Measurements from ENCODE around the gene STRA8. TPM values are rescaled to one million over a fixed set of nuclear protein-coding genes. Genes with fewer than 3 reads are reported as not detected.
"Not testable (repeated sequence)": the region's sequence is repeated elsewhere in the genome, so short reads cannot be mapped to it uniquely, and the experiment has no call there.

STRA8 gene
- total RNA-seq, 1 donor from 2014 or later: not detected

- DNase-seq (ENCODE audit: low spot score in 2 of 2): no peak
- no peaks in the 10 kb centered on the region for H3K36me3 ChIP-seq
- no peaks in the 10 kb centered on the region for H3K4me1 ChIP-seq
- no peaks in the 10 kb centered on the region for H3K9me3 ChIP-seq
- no peak for TF ChIP-seq CTCF (IDR thresholded peaks at IDR 0.05)
- intact Hi-C loops (cut with DNase I): no loop called here
- no peak overlapping the region for H3K27ac ChIP-seq
- no peaks in the 10 kb centered on the region for H3K27me3 ChIP-seq
- no peak overlapping the region for H3K4me3 ChIP-seq
Measured at GRCh38 chr7:135232087-135232486, 1.6 kb upstream of the STRA8 start.

GRCh38 chr7:135232720-135233119, 918 bp upstream of the STRA8 start:
- intact Hi-C loops (cut with DNase I): no loop called here
- H3K4me1 ChIP-seq: no peaks in the 10 kb centered on the region
- no peak for TF ChIP-seq CTCF (IDR thresholded peaks at IDR 0.05)
- no peaks in the 10 kb centered on the region for H3K27me3 ChIP-seq
- no peak overlapping the region for H3K27ac ChIP-seq
- DNase-seq (ENCODE audit: low spot score in 2 of 2): no peak
- H3K36me3 ChIP-seq: no peaks in the 10 kb centered on the region
- no peak overlapping the region for H3K4me3 ChIP-seq
- no peaks in the 10 kb centered on the region for H3K9me3 ChIP-seq

- H3K9me3 ChIP-seq; H3K4me3 ChIP-seq; DNase-seq (ENCODE audit: low spot score in 2 of 2); H3K27me3 ChIP-seq; H3K4me1 ChIP-seq; intact Hi-C loops (cut with DNase I); H3K36me3 ChIP-seq; H3K27ac ChIP-seq: not testable (repeated sequence)
Measured at GRCh38 chr7:135234095-135234494, 457 bp downstream of the STRA8 start.

- intact Hi-C loops (cut with DNase I): no loop called here
- no peak for DNase-seq (ENCODE audit: low spot score in 2 of 2)
Measured at GRCh38 chr7:135234727-135235126, 1.1 kb downstream of the STRA8 start.

GRCh38 chr7:135235841-135236240, 2.2 kb downstream of the STRA8 start:
- H3K36me3 ChIP-seq: no peaks in the 10 kb centered on the region
- no peaks in the 10 kb centered on the region for H3K27me3 ChIP-seq
- intact Hi-C loops (cut with DNase I): no loop called here
- DNase-seq (ENCODE audit: low spot score in 2 of 2): no peak
- TF ChIP-seq CTCF (IDR thresholded peaks at IDR 0.05): no peak
- no peak overlapping the region for H3K27ac ChIP-seq
- H3K9me3 ChIP-seq: no peaks in the 10 kb centered on the region
- H3K4me1 ChIP-seq: no peaks in the 10 kb centered on the region
- H3K4me3 ChIP-seq: no peak overlapping the region

More at GRCh38 chr7:135234727-135235126, 1.1 kb downstream of the STRA8 start:
- Histone ChIP-seq H3K36me3 (no peaks in the 10 kb centered on the region), H3K27me3 (no peaks in the 10 kb centered on the region), H3K4me1 (no peaks in the 10 kb centered on the region), H3K27ac (no peak overlapping the region), H3K9me3 (no peaks in the 10 kb centered on the region), H3K4me3 (no peak overlapping the region)
- TF ChIP-seq CTCF (IDR thresholded peaks at IDR 0.05): no peak

GRCh38 chr7:135236727-135237126, 3.1 kb downstream of the STRA8 start:
- Histone ChIP-seq H3K4me3 (no peak overlapping the region), H3K9me3 (no peaks in the 10 kb centered on the region), H3K27ac (no peak overlapping the region), H3K36me3 (no peaks in the 10 kb centered on the region), H3K4me1 (no peaks in the 10 kb centered on the region), H3K27me3 (no peaks in the 10 kb centered on the region)
- no peak for TF ChIP-seq CTCF (IDR thresholded peaks at IDR 0.05)
- DNase-seq (ENCODE audit: low spot score in 2 of 2): peak in 1 of 2 donors; percentile 21
- intact Hi-C loops (cut with DNase I): no loop called here
